ENCODE measurements around the gene SLC23A3.

Gene SLC23A3

GRCh38 chr2:219169930-219170654 is at the start of gene SLC23A3:
Gene SLC23A3 (minus strand): TSS chr2:219170029. CDS start chr2:219169984, 45 bp downstream.
- in situ Hi-C loops (cut with MboI; ENCODE audit: low sequenced_read_pairs): no loop called here

- in situ Hi-C loops (cut with MboI; ENCODE audit: low sequenced_read_pairs): no loop called here
Observed at GRCh38 chr2:219218732-219219701, 49.2 kb upstream of the SLC23A3 start, which contains the start of gene ABCB6. Gene ABCB6 (minus strand): TSS chr2:219218958. CDS start chr2:219218673, 285 bp downstream.

- in situ Hi-C loops (cut with MboI; ENCODE audit: low sequenced_read_pairs): no loop called here
Observed at GRCh38 chr2:219218217-219218731, 48.4 kb upstream of the SLC23A3 start.

- in situ Hi-C loops (cut with MboI; ENCODE audit: low sequenced_read_pairs): no loop called here
Observed at GRCh38 chr2:219216535-219216915, 46.7 kb upstream of the SLC23A3 start.

GRCh38 chr2:219215871-219216534 is 46.2 kb upstream of the SLC23A3 start:
- in situ Hi-C loops (cut with MboI; ENCODE audit: low sequenced_read_pairs): no loop called here

GRCh38 chr2:219214786-219215185 is 45.0 kb upstream of the SLC23A3 start:
- in situ Hi-C loops (cut with MboI; ENCODE audit: low sequenced_read_pairs): no loop called here

- in situ Hi-C loops (cut with MboI; ENCODE audit: low sequenced_read_pairs): no loop called here
Observed at GRCh38 chr2:219214141-219214540, 44.3 kb upstream of the SLC23A3 start.

GRCh38 chr2:219213486-219214071 is 43.8 kb upstream of the SLC23A3 start:
- in situ Hi-C loops (cut with MboI; ENCODE audit: low sequenced_read_pairs): no loop called here

GRCh38 chr2:219213026-219213415 is 43.2 kb upstream of the SLC23A3 start:
- in situ Hi-C loops (cut with MboI; ENCODE audit: low sequenced_read_pairs): no loop called here

- in situ Hi-C loops (cut with MboI; ENCODE audit: low sequenced_read_pairs): no loop called here
Observed at GRCh38 chr2:219210886-219211362, 41.1 kb upstream of the SLC23A3 start.

- in situ Hi-C loops (cut with MboI; ENCODE audit: low sequenced_read_pairs): no loop called here
Observed at GRCh38 chr2:219210196-219210885, 40.5 kb upstream of the SLC23A3 start.

- in situ Hi-C loops (cut with MboI; ENCODE audit: low sequenced_read_pairs): no loop called here
Observed at GRCh38 chr2:219209236-219210195, 39.7 kb upstream of the SLC23A3 start.

- in situ Hi-C loops (cut with MboI; ENCODE audit: low sequenced_read_pairs): no loop called here
Observed at GRCh38 chr2:219207884-219208740, 38.3 kb upstream of the SLC23A3 start.

GRCh38 chr2:219207134-219207883 is 37.5 kb upstream of the SLC23A3 start:
- in situ Hi-C loops (cut with MboI; ENCODE audit: low sequenced_read_pairs): no loop called here

- in situ Hi-C loops (cut with MboI; ENCODE audit: low sequenced_read_pairs): no loop called here
Observed at GRCh38 chr2:219206328-219207133, 36.7 kb upstream of the SLC23A3 start, which contains the start of gene ZFAND2B. Gene ZFAND2B (plus strand): TSS chr2:219206782. CDS start chr2:219206988, 206 bp downstream.

GRCh38 chr2:219205981-219206327 is 36.1 kb upstream of the SLC23A3 start:
- in situ Hi-C loops (cut with MboI; ENCODE audit: low sequenced_read_pairs): no loop called here

All from HL-60/S4 treated with phorbol 12-myristate 13-acetate at 8.2 ng/mL for 4 days and 3 days (cell line).